Mucosa of descending colon (tissue), 3 donors: ENCODE data around the gene GDI1. TPM values are rescaled to one million over a fixed set of nuclear protein-coding genes. Genes with fewer than 3 reads are reported as not detected.

Experiments used
- ATAC-seq: fragments of 200-7000 bp; cut with Tn5 transposase; one replicate; pipeline ENCODE4 v1.9.1; 2020; ENCODE audit warnings: mild to moderate bottlenecking, moderate library complexity
- DNase-seq, 3 donors: peaks; one replicate each; pipeline ENCODE4 v3.0.0-alpha.2; 2020
- H3K36me3 ChIP-seq: fragments of 200-600 bp; one replicate; pipeline ENCODE4 v1.8.0; 2021; ENCODE audit warnings: low read depth, mild to moderate bottlenecking
- H3K4me1 ChIP-seq: fragments of 200-600 bp; one replicate; pipeline ENCODE4 v1.8.0; 2021; ENCODE audit warnings: low read depth, mild to moderate bottlenecking
- H3K4me3 ChIP-seq: fragments of 200-600 bp; one replicate; pipeline ENCODE4 v1.8.0; 2021; ENCODE audit warnings: mild to moderate bottlenecking
- H3K9me3 ChIP-seq: fragments of 200-600 bp; one replicate; pipeline ENCODE4 v1.8.0; 2021; ENCODE audit warnings: mild to moderate bottlenecking
- CTCF ChIP-seq: fragments of 200-600 bp; IDR thresholded peaks from one replicate; pipeline ENCODE4 v1.8.0; 2022; ENCODE audit warnings: antibody characterized with exemption, mild to moderate bottlenecking
- intact Hi-C, 2 donors: fragments of 100-400 bp; cut with DNase I in 1 of 2; cut with micrococcal nuclease in 1 of 2; formaldehyde crosslinking; loops; one replicate each; pipeline versions ENCODE4 v1.11.0 to v1.11.1; 2022; cut with DNase I, micrococcal nuclease
- total RNA-seq, 3 donors: library from RNA; stranded (reverse); fragmentation: NEBNext Ultra II Directional in 2 of 3; extraction: Animal tissue kit (Norgen Biotek cat#: 25700) in 2 of 3; gene quantifications; one replicate each; pipeline versions ENCODE4 v1.2.1 to v1.2.4, GENCODE V29; 2021 to 2023
- donor health status: DM: no; HTN: no; CAD: no; lungs with moderate emphysema.
- donor health status: DM: no; HTN: no; CAD: no.
- donor health status: DM: no; HTN: yes; CAD: no.

Gene GDI1
- total RNA-seq, 3 donors from 2014 or later, result 67.1 to 117 (median 68.1) TPM

DNA sequence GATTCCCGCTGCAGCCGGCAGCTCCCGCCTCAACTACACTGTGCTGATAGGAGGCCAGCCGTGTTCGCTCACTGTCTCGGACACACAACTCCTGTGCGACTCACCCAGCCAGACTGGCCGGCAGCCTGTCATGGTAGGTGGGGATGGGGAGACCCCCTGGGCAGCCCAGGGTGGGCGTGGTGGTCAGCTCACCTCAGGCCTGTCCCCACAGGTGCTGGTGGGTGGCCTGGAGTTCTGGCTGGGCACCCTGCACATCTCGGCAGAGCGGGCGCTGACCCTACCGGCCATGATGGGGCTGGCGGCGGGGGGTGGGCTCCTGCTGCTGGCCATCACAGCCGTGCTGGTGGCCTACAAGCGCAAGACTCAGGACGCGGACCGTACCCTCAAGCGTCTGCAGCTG, 30.6 kb downstream of the GDI1 start:
- Histone ChIP-seq H3K4me3 (no peak overlapping the region), H3K9me3 (no peaks in the 10 kb centered on the region), H3K36me3 (no peaks in the 10 kb centered on the region), H3K4me1 (no peaks in the 10 kb centered on the region)
- intact Hi-C loops, result no loop called here
- ATAC-seq (no peak), DNase-seq (no peak)
- TF ChIP-seq CTCF, result no peak

- H3K9me3 ChIP-seq, result no peaks in the 10 kb centered on the region
- no peak for TF ChIP-seq CTCF
- no peak overlapping the region for H3K4me3 ChIP-seq
- no peaks in the 10 kb centered on the region for H3K4me1 ChIP-seq
- DNase-seq (no peak), ATAC-seq (no peak)
- intact Hi-C loops, result no loop called here
- H3K36me3 ChIP-seq, result no peaks in the 10 kb centered on the region
These were observed 31.3 kb downstream of the GDI1 start for GRCh38 chrX:154468217-154468616.

GRCh38 chrX:154469114-154469513, 32.2 kb downstream of the GDI1 start:
- intact Hi-C loops, result no loop called here
- DNase-seq, result no peak
- no peak for TF ChIP-seq CTCF
- no peak overlapping the region for H3K4me3 ChIP-seq
- H3K36me3 ChIP-seq, result no peaks in the 10 kb centered on the region
- no peak for ATAC-seq
- no peaks in the 10 kb centered on the region for H3K9me3 ChIP-seq
- H3K4me1 ChIP-seq, result no peaks in the 10 kb centered on the region

GRCh38 chrX:154469880-154470279, 32.9 kb downstream of the GDI1 start:
- no peak overlapping the region for H3K4me3 ChIP-seq
- no peaks in the 10 kb centered on the region for H3K9me3 ChIP-seq
- H3K36me3 ChIP-seq, result no peaks in the 10 kb centered on the region
- TF ChIP-seq CTCF, result no peak
- intact Hi-C loops, result no loop called here
- ATAC-seq (no peak), DNase-seq (no peak)
- H3K4me1 ChIP-seq, result no peaks in the 10 kb centered on the region

DNA sequence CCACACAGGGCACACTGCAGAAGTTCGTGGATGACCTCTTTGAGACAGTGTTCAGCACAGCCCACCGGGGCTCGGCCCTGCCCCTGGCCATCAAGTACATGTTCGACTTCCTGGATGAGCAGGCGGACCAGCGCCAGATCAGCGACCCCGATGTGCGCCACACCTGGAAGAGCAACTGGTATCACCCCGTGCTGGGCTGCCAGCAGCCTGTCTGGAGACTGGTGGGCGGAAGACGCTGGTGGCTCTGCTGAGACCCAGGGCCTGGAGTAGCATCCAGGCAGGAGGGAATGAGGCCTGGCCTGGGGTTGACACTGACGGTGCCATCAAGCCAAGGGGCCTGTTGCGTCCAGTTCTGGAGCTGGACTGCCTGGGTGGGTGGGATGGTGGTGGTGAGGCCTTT, 33.5 kb downstream of the GDI1 start:
- intact Hi-C loops, result no loop called here
- no peak for ATAC-seq
- Histone ChIP-seq H3K9me3 (no peaks in the 10 kb centered on the region), H3K36me3 (no peaks in the 10 kb centered on the region), H3K4me1 (no peaks in the 10 kb centered on the region), H3K4me3 (no peak overlapping the region)
- DNase-seq, result no peak
- no peak for TF ChIP-seq CTCF

GRCh38 chrX:154470914-154471568, 34.1 kb downstream of the GDI1 start:
- no peaks in the 10 kb centered on the region for H3K4me1 ChIP-seq
- TF ChIP-seq CTCF, result no peak
- H3K36me3 ChIP-seq, result no peaks in the 10 kb centered on the region
- DNase-seq, result no peak
- no peak overlapping the region for H3K4me3 ChIP-seq
- no peaks in the 10 kb centered on the region for H3K9me3 ChIP-seq
- ATAC-seq, result no peak
- intact Hi-C loops, result no loop called here
